AG04450 (cell line): ENCODE data around the gene RPS4Y2. TPM values are rescaled to one million over a fixed set of nuclear protein-coding genes. Genes with fewer than 3 reads are reported as not detected.

Experiments
- CTCF ChIA-PET: fragments of 300-600, 350-600 bp; formaldehyde crosslinking; extraction: SDS; loops from one replicate; lab custom pipeline; 2022; ENCODE audit warnings: antibody characterized with exemption, inconsistent platforms; lab: Charles Lee
- POLR2A ChIA-PET: fragments of 350-600 bp; formaldehyde crosslinking; extraction: SDS; loops from one replicate; lab custom pipeline; 2021; ENCODE audit warnings: antibody characterized with exemption, inconsistent platforms; lab: Yijun Ruan, JAX
- DNase-seq: peaks from one replicate; pipeline ENCODE4 v3.0.0-alpha.2; 2011; ENCODE audit warnings: low read depth, low spot score
- H3K27ac ChIP-seq: one replicate; pipeline ENCODE4 v1.5.1; 2012; ENCODE audit warnings: low read depth, low read length, control low read depth
- H3K27me3 ChIP-seq: one replicate; pipeline ENCODE4 v1.6.0; 2012; ENCODE audit warnings: low read length; ENCODE audit not compliant: control insufficient read depth, insufficient read depth
- H3K4me3 ChIP-seq: 2 replicates; pipeline ENCODE4 v1.5.1; 2011; ENCODE audit warnings: mild to moderate bottlenecking, low read depth, low read length, control low read depth
- H3K9me3 ChIP-seq: 2 replicates; pipeline ENCODE4 v1.5.1; 2012; ENCODE audit warnings: low read length; ENCODE audit not compliant: control insufficient read depth, insufficient read depth
- CTCF ChIP-seq: IDR thresholded peaks from 2 replicates; pipeline ENCODE4 v1.5.1; 2011; ENCODE audit warnings: low read depth, low read length, control low read depth, inconsistent platforms
- polyA plus RNA-seq: library from polyadenylated mRNA; depleted of rRNA; stranded (reverse); fragments of >200 nt; gene quantifications from 2 replicates; pipeline ENCODE4 v1.2.3, GENCODE V29; 2011

RPS4Y2 gene
- polyA plus RNA-seq, 1 experiment: not detected

- H3K9me3 ChIP-seq: no peaks in the 10 kb centered on the region
- no peaks in the 10 kb centered on the region for H3K27me3 ChIP-seq
- POLR2A ChIA-PET: no interaction called here
- H3K27ac ChIP-seq: no peak overlapping the region
- TF ChIP-seq CTCF: no peak
- no peak overlapping the region for H3K4me3 ChIP-seq
- CTCF ChIA-PET: no interaction called here
- no peak for DNase-seq
These were observed 14.8 kb downstream of the RPS4Y2 start for GRCh38 chrY:20770755-20771154.

DNA sequence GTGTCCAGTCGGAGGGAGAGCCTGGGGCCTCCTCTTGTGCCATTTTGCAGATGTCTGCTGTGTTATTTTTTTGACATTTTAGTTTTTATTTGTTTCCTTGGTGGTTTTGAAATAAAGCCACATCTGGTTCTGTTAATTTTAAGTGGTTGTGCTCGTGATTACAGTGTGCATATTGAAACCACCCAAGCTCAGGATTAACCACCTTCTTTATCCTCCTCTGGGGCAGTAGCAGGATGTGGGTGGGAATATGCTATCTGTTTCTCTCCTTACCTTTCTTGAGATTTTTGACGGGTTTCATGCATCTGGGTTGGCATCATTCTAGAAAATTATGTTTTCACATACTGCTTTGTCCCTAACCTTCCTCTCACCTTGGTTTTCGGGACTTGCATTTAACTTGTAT lies 20.2 kb downstream of the RPS4Y2 start:
- Histone ChIP-seq H3K27me3 (no peaks in the 10 kb centered on the region), H3K4me3 (no peak overlapping the region), H3K27ac (no peak overlapping the region), H3K9me3 (no peaks in the 10 kb centered on the region)
- CTCF ChIA-PET: no interaction called here
- POLR2A ChIA-PET: no interaction called here
- no peak for TF ChIP-seq CTCF
- no peak for DNase-seq

GRCh38 chrY:20780104-20780654 lies 24.3 kb downstream of the RPS4Y2 start:
- CTCF ChIA-PET: no interaction called here

GRCh38 chrY:20780776-20781175 lies 24.9 kb downstream of the RPS4Y2 start:
- Histone ChIP-seq H3K27me3 (no peaks in the 10 kb centered on the region), H3K9me3 (no peaks in the 10 kb centered on the region), H3K27ac (no peak overlapping the region), H3K4me3 (no peak overlapping the region)
- ChIA-PET POLR2A (no interaction called here), CTCF (no interaction called here)
- no peak for TF ChIP-seq CTCF
- DNase-seq: no peak

More at GRCh38 chrY:20780104-20780654, 24.3 kb downstream of the RPS4Y2 start:
- POLR2A ChIA-PET: no interaction called here
- H3K9me3 ChIP-seq: no peaks in the 10 kb centered on the region
- H3K4me3 ChIP-seq: no peak overlapping the region
- no peak for TF ChIP-seq CTCF
- H3K27ac ChIP-seq: no peak overlapping the region
- no peaks in the 10 kb centered on the region for H3K27me3 ChIP-seq
- no peak for DNase-seq

GRCh38 chrY:20781408-20781807 lies 25.5 kb downstream of the RPS4Y2 start:
- CTCF ChIA-PET: no interaction called here
- no peak for TF ChIP-seq CTCF

More at GRCh38 chrY:20781408-20781807, 25.5 kb downstream of the RPS4Y2 start:
- Histone ChIP-seq H3K27me3 (no peaks in the 10 kb centered on the region), H3K4me3 (no peak overlapping the region), H3K9me3 (no peaks in the 10 kb centered on the region), H3K27ac (no peak overlapping the region)
- POLR2A ChIA-PET: no interaction called here
- DNase-seq: no peak
